Tibial nerve (tissue), 3 donors: Measurements from ENCODE around the gene TRDN.

Source experiments
- POLR2A ChIP-seq, 2 donors: fragments of 450-650 bp; IDR thresholded peaks; one replicate each; pipeline ENCODE4 v1.6.1; 2017; ENCODE audit warnings: antibody characterized with exemption in 2 of 2, mild to moderate bottlenecking in 2 of 2, moderate library complexity in 2 of 2
- TF ChIP-seq, protein P1 (sequence below), 5 experiments: fragments of 200-600 bp in 3 of 5; fragments of 450-650 bp in 2 of 5; sonication (generic) in 3 of 5; IDR thresholded peaks; one replicate each; pipeline ENCODE4 v1.5.1; 2016 to 2019; ENCODE audit warnings: antibody characterized with exemption in 5 of 5, mild to moderate bottlenecking in 3 of 5, moderate library complexity in 2 of 5

- TF ChIP-seq, protein P1, sequence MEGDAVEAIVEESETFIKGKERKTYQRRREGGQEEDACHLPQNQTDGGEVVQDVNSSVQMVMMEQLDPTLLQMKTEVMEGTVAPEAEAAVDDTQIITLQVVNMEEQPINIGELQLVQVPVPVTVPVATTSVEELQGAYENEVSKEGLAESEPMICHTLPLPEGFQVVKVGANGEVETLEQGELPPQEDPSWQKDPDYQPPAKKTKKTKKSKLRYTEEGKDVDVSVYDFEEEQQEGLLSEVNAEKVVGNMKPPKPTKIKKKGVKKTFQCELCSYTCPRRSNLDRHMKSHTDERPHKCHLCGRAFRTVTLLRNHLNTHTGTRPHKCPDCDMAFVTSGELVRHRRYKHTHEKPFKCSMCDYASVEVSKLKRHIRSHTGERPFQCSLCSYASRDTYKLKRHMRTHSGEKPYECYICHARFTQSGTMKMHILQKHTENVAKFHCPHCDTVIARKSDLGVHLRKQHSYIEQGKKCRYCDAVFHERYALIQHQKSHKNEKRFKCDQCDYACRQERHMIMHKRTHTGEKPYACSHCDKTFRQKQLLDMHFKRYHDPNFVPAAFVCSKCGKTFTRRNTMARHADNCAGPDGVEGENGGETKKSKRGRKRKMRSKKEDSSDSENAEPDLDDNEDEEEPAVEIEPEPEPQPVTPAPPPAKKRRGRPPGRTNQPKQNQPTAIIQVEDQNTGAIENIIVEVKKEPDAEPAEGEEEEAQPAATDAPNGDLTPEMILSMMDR (IDR thresholded peaks at IDR 0.05): peak in 3 of 5 experiments; percentile 25 to 44 (median 37)
- no peak for TF ChIP-seq POLR2A (IDR thresholded peaks at IDR 0.05)
Measured at GRCh38 chr6:123393331-123393730, 243.4 kb downstream of the TRDN start.
